WTC11 (cell line): ENCODE results near the gene GPA33. TPM values are rescaled to one million over a fixed set of nuclear protein-coding genes. Genes with fewer than 3 reads are reported as not detected.

Experiments used
- ATAC-seq: fragments of 200-7000 bp; cut with Tn5 transposase; 2 replicates; pipeline ENCODE4 v1.10.0; 2021; ENCODE audit warnings: mild to moderate bottlenecking, moderate library complexity
- CTCF ChIA-PET: fragments of 300-600 bp; sonication (Branson Sonifier 250); formaldehyde crosslinking; loops from one replicate; lab custom pipeline; 2021; ENCODE audit warnings: antibody characterized with exemption; lab: Charles Lee
- POLR2A ChIA-PET: fragments of 350-600 bp; sonication (Branson Sonifier 250); formaldehyde crosslinking; loops from one replicate; lab custom pipeline; 2021; ENCODE audit warnings: antibody characterized with exemption; lab: Charles Lee
- DNase-seq: peaks from one replicate; pipeline ENCODE4 v3.0.0; 2021; ENCODE audit warnings: low spot score
- H3K27ac Mint-ChIP-seq: 2 replicates; pipeline ENCODE4 v1.8.0; 2021; ENCODE audit warnings: mixed read lengths
- H3K27me3 Mint-ChIP-seq: 2 replicates; pipeline ENCODE4 v1.8.0; 2021; ENCODE audit warnings: low read depth, mild to moderate bottlenecking, moderate library complexity, mixed read lengths
- H3K36me3 Mint-ChIP-seq: 2 replicates; pipeline ENCODE4 v1.8.0; 2021; ENCODE audit warnings: mixed read lengths
- H3K4me1 Mint-ChIP-seq: 2 replicates; pipeline ENCODE4 v1.8.0; 2022; ENCODE audit warnings: mixed read lengths
- H3K4me3 Mint-ChIP-seq: 2 replicates; pipeline ENCODE4 v1.8.0; 2021; ENCODE audit warnings: mild to moderate bottlenecking, moderate library complexity, mixed read lengths
- H3K9me3 Mint-ChIP-seq: 2 replicates; pipeline ENCODE4 v1.8.0; 2021; ENCODE audit warnings: mixed read lengths
- ARID4B ChIP-seq: sonication (generic); formaldehyde crosslinking; IDR thresholded peaks from 2 replicates; pipeline ENCODE4 v1.8.0; 2023; ENCODE audit warnings: missing genetic modification reagents, mild to moderate bottlenecking, borderline replicate concordance
- ATF6 ChIP-seq: sonication (generic); formaldehyde crosslinking; IDR thresholded peaks from 2 replicates; pipeline ENCODE4 v1.8.1; 2023; ENCODE audit warnings: mild to moderate bottlenecking, missing genetic modification reagents
- E2F4 ChIP-seq: sonication (generic); formaldehyde crosslinking; IDR thresholded peaks from 2 replicates; pipeline ENCODE4 v1.8.1; 2022; ENCODE audit warnings: low read depth, mild to moderate bottlenecking, moderate library complexity, missing genetic modification reagents, borderline replicate concordance
- E2F5 ChIP-seq: sonication (generic); formaldehyde crosslinking; IDR thresholded peaks from 2 replicates; pipeline ENCODE4 v1.8.1; 2022; ENCODE audit warnings: mild to moderate bottlenecking, moderate library complexity, missing genetic modification reagents
- ERG ChIP-seq: fragments of 250-450 bp; sonication (Bioruptor Pico); IDR thresholded peaks from 2 replicates; pipeline ENCODE4 v1.8.0; 2021; ENCODE audit warnings: mild to moderate bottlenecking
- FOXK1 ChIP-seq: sonication (generic); formaldehyde crosslinking; IDR thresholded peaks from 2 replicates; pipeline ENCODE4 v1.8.0; 2022; ENCODE audit warnings: mild to moderate bottlenecking, moderate library complexity, missing genetic modification reagents
- JAZF1 ChIP-seq: fragments of 250-450 bp; sonication (Bioruptor Pico); IDR thresholded peaks from 2 replicates; pipeline ENCODE4 v1.9.0; 2021; ENCODE audit warnings: moderate library complexity, mild to moderate bottlenecking, inconsistent platforms
- JUN ChIP-seq: sonication (generic); formaldehyde crosslinking; IDR thresholded peaks from 2 replicates; pipeline ENCODE4 v1.8.0; 2023; ENCODE audit warnings: mild to moderate bottlenecking, missing genetic modification reagents
- NFATC4 ChIP-seq: fragments of 250-450 bp; sonication (Bioruptor Pico); IDR thresholded peaks from 2 replicates; pipeline ENCODE4 v1.9.0; 2021; ENCODE audit warnings: mild to moderate bottlenecking
- PRRX2 ChIP-seq: fragments of 250-450 bp; sonication (Bioruptor Pico); IDR thresholded peaks from 2 replicates; pipeline ENCODE4 v1.8.0; 2021; ENCODE audit warnings: mild to moderate bottlenecking
- RORB ChIP-seq: fragments of 250-450 bp; sonication (Bioruptor Pico); IDR thresholded peaks from 2 replicates; pipeline ENCODE4 v1.9.0; 2021; ENCODE audit warnings: mild to moderate bottlenecking
- SMAD3 ChIP-seq: sonication (generic); formaldehyde crosslinking; IDR thresholded peaks from 2 replicates; pipeline ENCODE4 v1.8.0; 2022; ENCODE audit warnings: missing genetic modification reagents, mild to moderate bottlenecking, borderline replicate concordance
- ZNF423 ChIP-seq: fragments of 250-450 bp; sonication (Bioruptor Pico); IDR thresholded peaks from 2 replicates; pipeline ENCODE4 v2.1.2; 2022; ENCODE audit warnings: mild to moderate bottlenecking, moderate library complexity
- ZNF425 ChIP-seq: fragments of 250-450 bp; sonication (Bioruptor Pico); conservative IDR thresholded peaks from 2 replicates; pipeline ENCODE4 v1.9.0; 2021; ENCODE audit warnings: mild to moderate bottlenecking
- ZSCAN18 ChIP-seq: fragments of 250-450 bp; sonication (Bioruptor Pico); IDR thresholded peaks from 2 replicates; pipeline ENCODE4 v2.1.2; 2022; ENCODE audit warnings: mild to moderate bottlenecking, moderate library complexity
- total RNA-seq: library from RNA; stranded (reverse); gene quantifications from 3 replicates; pipeline ENCODE4 v1.2.3, GENCODE V29; 2021

Gene GPA33
- total RNA-seq, 1 experiment from 2014 or later = 0.63 TPM

GRCh38 chr1:167065471-167065870 lies 24.7 kb downstream of the GPA33 start:
- Mint-ChIP-seq H3K27me3 (no peaks in the 10 kb centered on the region; the same call in 1 of the 2 replicates), H3K9me3 (no peaks in the 10 kb centered on the region), H3K4me1 (peaks cover 13% of the 10 kb centered on the region), H3K27ac (no peak overlapping the region), H3K36me3 (no peaks in the 10 kb centered on the region), H3K4me3 (no peak overlapping the region)
- ATAC-seq (no peak), DNase-seq (no peak)
- TF ChIP-seq ERG (CRISPR knock-in tag) = no peak
- TF ChIP-seq ZNF423 = no peak
- TF ChIP-seq E2F5 (CRISPR knock-in tag) = no peak
- TF ChIP-seq JAZF1 (CRISPR knock-in tag) = no peak
- no peak for TF ChIP-seq SMAD3 (CRISPR knock-in tag)
- no peak for TF ChIP-seq JUN (CRISPR knock-in tag)
- no peak for TF ChIP-seq ZSCAN18 (CRISPR knock-in tag)
- TF ChIP-seq E2F4 = no peak
- no peak for TF ChIP-seq ZNF425 (CRISPR knock-in tag)
- TF ChIP-seq FOXK1 (CRISPR knock-in tag) = no peak
- TF ChIP-seq PRRX2 = no peak
- no peak for TF ChIP-seq ARID4B
- TF ChIP-seq ATF6 (CRISPR knock-in tag) = no peak
- no peak for TF ChIP-seq RORB (CRISPR knock-in tag)
- no peak for TF ChIP-seq NFATC4 (CRISPR knock-in tag)
- ChIA-PET CTCF (interaction anchor here (1.6 to 2.8 kb wide), 3 partner anchors 154 to 389 kb away, joined by 3 to 36 read pairs (median 3); partner anchors contain the start of gene POU2F1), POLR2A (no interaction called here)
